ENCODE results near the gene TMEM220.
"Not testable (repeated sequence)": the region's sequence is repeated elsewhere in the genome, so short reads cannot be mapped to it uniquely, and the experiment has no call there.

GRCh38 chr17:10732121-10732520 is 2.3 kb upstream of the TMEM220 start:
- TF ChIP-seq EZH2 (IDR thresholded peaks at IDR 0.05); YY1 (IDR thresholded peaks at IDR 0.05; ENCODE audit: extremely low read depth, insufficient replicate concordance, low read depth, low read length): not testable (repeated sequence)
